HEK293 (cell line): ENCODE results near the gene EHMT1.

Experiments
- CTCF ChIA-PET: fragments of 350-600 bp; formaldehyde crosslinking; extraction: SDS; loops from one replicate; lab custom pipeline; 2021; ENCODE audit warnings: antibody characterized with exemption; lab: Yijun Ruan, JAX
- POLR2A ChIA-PET: fragments of 300-600 bp; formaldehyde crosslinking; extraction: SDS; loops from one replicate; lab custom pipeline; 2020; ENCODE audit warnings: antibody characterized with exemption, inconsistent platforms; lab: Yijun Ruan, JAX
- H3K27ac ChIP-seq: fragments of 200-500 bp; sonication (Bioruptor generic); 2 replicates; pipeline ENCODE4 v1.5.1; 2014; ENCODE audit warnings: low read depth, low read length, control low read depth, inconsistent platforms; ENCODE audit errors: extremely low read depth
- H3K36me3 ChIP-seq, 2 experiments: fragments of 200-500 bp in 1 of 2; sonication (Bioruptor generic) in 1 of 2; 1 replicate in 1 of 2; 2 replicates in 1 of 2; pipeline ENCODE4 v1.5.1; 2014 to 2017; ENCODE audit warnings: inconsistent platforms in 2 of 2, low read length in 2 of 2; ENCODE audit not compliant: control insufficient read depth in 2 of 2, insufficient read depth in 1 of 2
- H3K4me1 ChIP-seq: fragments of 200-500 bp; sonication (Bioruptor generic); 2 replicates; pipeline ENCODE4 v1.5.1; 2014; ENCODE audit warnings: mild to moderate bottlenecking, low read length, inconsistent platforms; ENCODE audit not compliant: control insufficient read depth, insufficient read depth
- H3K4me3 ChIP-seq: 2 replicates; pipeline ENCODE4 v1.5.1; 2011; ENCODE audit warnings: low read depth, mild to moderate bottlenecking, control low read depth, low read length, moderate library complexity
- H3K9me3 ChIP-seq: fragments of 200-500 bp; sonication (Bioruptor generic); 2 replicates; pipeline ENCODE4 v1.5.1; 2014; ENCODE audit warnings: low read depth, low read length, inconsistent platforms; ENCODE audit not compliant: control insufficient read depth, insufficient read depth
- KLF7 ChIP-seq: fragments of 450-650 bp; formaldehyde crosslinking; IDR thresholded peaks from 2 replicates; pipeline ENCODE4 v1.5.1; 2016; ENCODE audit warnings: missing biosample characterization, missing genetic modification characterization, borderline replicate concordance
- MYNN ChIP-seq: fragments of 450-650 bp; formaldehyde crosslinking; IDR thresholded peaks from 2 replicates; pipeline ENCODE4 v1.5.1; 2016; ENCODE audit warnings: missing biosample characterization, missing genetic modification characterization, borderline replicate concordance
- ZBTB49 ChIP-seq: fragments of 450-650 bp; formaldehyde crosslinking; IDR thresholded peaks from 2 replicates; pipeline ENCODE4 v1.5.1; 2016; ENCODE audit warnings: missing biosample characterization, missing genetic modification characterization, low read depth
- ZNF133 ChIP-seq: fragments of 450-650 bp; formaldehyde crosslinking; IDR thresholded peaks from 2 replicates; pipeline ENCODE4 v1.5.1; 2016; ENCODE audit warnings: missing biosample characterization, missing genetic modification characterization
- ZNF155 ChIP-seq: fragments of 450-650 bp; formaldehyde crosslinking; IDR thresholded peaks from 2 replicates; pipeline ENCODE4 v1.5.1; 2016; ENCODE audit warnings: missing biosample characterization, missing genetic modification characterization
- ZNF223 ChIP-seq: fragments of 450-650 bp; formaldehyde crosslinking; IDR thresholded peaks from 2 replicates; pipeline ENCODE4 v1.5.1; 2016; ENCODE audit warnings: missing biosample characterization, missing genetic modification characterization
- ZNF518A ChIP-seq: fragments of 450-650 bp; formaldehyde crosslinking; conservative IDR thresholded peaks from 2 replicates; pipeline ENCODE4 v1.5.1; 2016; ENCODE audit warnings: low read depth, missing biosample characterization, missing genetic modification characterization
- ZNF571 ChIP-seq: fragments of 450-650 bp; formaldehyde crosslinking; IDR thresholded peaks from 2 replicates; pipeline ENCODE4 v1.5.0; 2017; ENCODE audit warnings: missing biosample characterization, missing genetic modification characterization
- ZNF596 ChIP-seq: fragments of 450-650 bp; IDR thresholded peaks from 2 replicates; pipeline ENCODE4 v1.5.0; 2018; ENCODE audit warnings: missing biosample characterization, mild to moderate bottlenecking, missing genetic modification characterization, moderate library complexity
- ZNF645 ChIP-seq: fragments of 450-650 bp; formaldehyde crosslinking; IDR thresholded peaks from 2 replicates; pipeline ENCODE4; 2016; ENCODE audit warnings: missing biosample characterization, missing genetic modification characterization
- ZNF792 ChIP-seq: fragments of 450-650 bp; formaldehyde crosslinking; IDR thresholded peaks from 2 replicates; pipeline ENCODE4 v1.5.1; 2016; ENCODE audit warnings: missing biosample characterization, missing genetic modification characterization
- TF ChIP-seq, protein P1 (sequence below): fragments of 450-650 bp; formaldehyde crosslinking; IDR thresholded peaks from 2 replicates; pipeline ENCODE4 v1.5.1; 2016; ENCODE audit warnings: missing biosample characterization, missing genetic modification characterization

EHMT1 gene

GRCh38 chr9:137750566-137750965 is 131.8 kb downstream of the EHMT1 start (continued):
- TF ChIP-seq ZNF645 (tag by site-specific recombination) (no peak), ZNF792 (tag by site-specific recombination) (no peak), ZNF133 (tag by site-specific recombination) (no peak), ZNF518A (tag by site-specific recombination) (no peak)

DNA sequence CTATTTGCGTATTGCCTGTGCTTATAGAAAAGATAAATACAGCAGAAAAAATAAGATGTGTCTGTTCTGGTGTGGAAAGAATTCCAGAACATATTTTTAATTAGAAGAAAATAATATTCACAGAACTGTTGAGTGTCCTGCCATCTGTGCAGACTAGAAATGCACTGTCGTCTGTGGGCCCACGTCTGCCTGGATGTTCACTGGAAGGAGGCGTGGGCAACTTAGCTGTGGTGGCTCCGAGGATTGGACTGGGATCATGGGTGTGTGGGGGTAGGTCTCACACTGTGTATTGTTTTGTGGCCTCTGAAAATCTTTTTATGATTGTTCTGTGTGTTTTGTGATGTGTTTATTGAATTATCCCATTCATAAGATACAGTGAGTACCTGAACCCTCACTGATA is 132.8 kb downstream of the EHMT1 start:
- no peaks in the 10 kb centered on the region for H3K4me1 ChIP-seq
- H3K4me3 ChIP-seq, result no peak overlapping the region
- no peak overlapping the region for H3K27ac ChIP-seq
- CTCF ChIA-PET, result no interaction called here
- POLR2A ChIA-PET, result no interaction called here
- TF ChIP-seq MYNN (tag by site-specific recombination), result no peak
- TF ChIP-seq ZBTB49 (tag by site-specific recombination), result no peak
- TF ChIP-seq ZNF571 (tag by site-specific recombination), result no peak
- no peak for TF ChIP-seq KLF7 (tag by site-specific recombination)
- TF ChIP-seq, protein P1, sequence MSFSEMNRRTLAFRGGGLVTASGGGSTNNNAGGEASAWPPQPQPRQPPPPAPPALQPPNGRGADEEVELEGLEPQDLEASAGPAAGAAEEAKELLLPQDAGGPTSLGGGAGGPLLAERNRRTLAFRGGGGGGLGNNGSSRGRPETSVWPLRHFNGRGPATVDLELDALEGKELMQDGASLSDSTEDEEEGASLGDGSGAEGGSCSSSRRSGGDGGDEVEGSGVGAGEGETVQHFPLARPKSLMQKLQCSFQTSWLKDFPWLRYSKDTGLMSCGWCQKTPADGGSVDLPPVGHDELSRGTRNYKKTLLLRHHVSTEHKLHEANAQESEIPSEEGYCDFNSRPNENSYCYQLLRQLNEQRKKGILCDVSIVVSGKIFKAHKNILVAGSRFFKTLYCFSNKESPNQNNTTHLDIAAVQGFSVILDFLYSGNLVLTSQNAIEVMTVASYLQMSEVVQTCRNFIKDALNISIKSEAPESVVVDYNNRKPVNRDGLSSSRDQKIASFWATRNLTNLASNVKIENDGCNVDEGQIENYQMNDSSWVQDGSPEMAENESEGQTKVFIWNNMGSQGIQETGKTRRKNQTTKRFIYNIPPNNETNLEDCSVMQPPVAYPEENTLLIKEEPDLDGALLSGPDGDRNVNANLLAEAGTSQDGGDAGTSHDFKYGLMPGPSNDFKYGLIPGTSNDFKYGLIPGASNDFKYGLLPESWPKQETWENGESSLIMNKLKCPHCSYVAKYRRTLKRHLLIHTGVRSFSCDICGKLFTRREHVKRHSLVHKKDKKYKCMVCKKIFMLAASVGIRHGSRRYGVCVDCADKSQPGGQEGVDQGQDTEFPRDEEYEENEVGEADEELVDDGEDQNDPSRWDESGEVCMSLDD, result no peak
- TF ChIP-seq ZNF223 (tag by site-specific recombination), result no peak
- no peak for TF ChIP-seq ZNF155 (tag by site-specific recombination)
- TF ChIP-seq ZNF596 (tag by site-specific recombination), result no peak
- no peaks in the 10 kb centered on the region for H3K9me3 ChIP-seq
- H3K36me3 ChIP-seq, result peaks cover 0 to 60% of the 10 kb centered on the region in 2 experiments; a peak in 2 of 3 replicates
